Stomach (tissue), 4 donors: ENCODE data around the gene PPP1R14C.

ENCODE experiments used
- EP300 ChIP-seq: sonication (generic); formaldehyde crosslinking; IDR thresholded peaks from one replicate; pipeline ENCODE4 v1.6.1; 2017; ENCODE audit warnings: antibody characterized with exemption
- POLR2A ChIP-seq, 4 donors: fragments of 450-650 bp; IDR thresholded peaks; one replicate each; pipeline ENCODE4 v1.6.1; 2016; ENCODE audit warnings: antibody characterized with exemption in 4 of 4, control low read depth in 2 of 4, mild to moderate bottlenecking in 1 of 4, moderate library complexity in 1 of 4
- POLR2AphosphoS5 ChIP-seq, 3 donors: sonication (generic); formaldehyde crosslinking; IDR thresholded peaks; one replicate each; pipeline ENCODE4 v1.6.1; 2016; ENCODE audit warnings: antibody characterized with exemption in 3 of 3
- TF ChIP-seq, protein P1 (sequence below), 7 experiments: fragments of 450-650 bp in 4 of 7; fragments of 200-600 bp in 3 of 7; sonication (generic) in 3 of 7; IDR thresholded peaks; one replicate each; pipeline ENCODE4 v1.5.1; 2016 to 2019; ENCODE audit warnings: antibody characterized with exemption in 7 of 7, control low read depth in 2 of 7, mild to moderate bottlenecking in 1 of 7

DNA sequence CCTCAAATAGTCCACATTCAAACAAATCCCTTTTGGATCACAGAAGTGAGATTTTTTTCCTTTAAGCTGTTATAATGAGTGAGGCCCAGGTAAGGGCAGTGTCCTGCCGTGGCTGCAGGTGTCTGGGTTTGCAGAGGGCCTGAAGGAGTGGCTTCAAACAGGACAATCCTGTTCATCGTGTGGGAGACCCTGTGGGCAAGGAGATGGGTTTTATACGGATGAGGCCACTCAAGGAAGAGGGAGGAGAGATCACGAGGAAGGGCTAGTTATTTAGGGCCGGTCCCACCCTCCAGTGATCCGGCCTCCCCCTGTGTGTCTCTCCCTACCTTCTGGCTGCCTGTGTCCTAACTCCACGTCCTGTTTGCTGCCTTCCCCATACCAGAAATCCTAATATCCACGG, 33.8 kb downstream of the PPP1R14C start:
- TF ChIP-seq, protein P1, sequence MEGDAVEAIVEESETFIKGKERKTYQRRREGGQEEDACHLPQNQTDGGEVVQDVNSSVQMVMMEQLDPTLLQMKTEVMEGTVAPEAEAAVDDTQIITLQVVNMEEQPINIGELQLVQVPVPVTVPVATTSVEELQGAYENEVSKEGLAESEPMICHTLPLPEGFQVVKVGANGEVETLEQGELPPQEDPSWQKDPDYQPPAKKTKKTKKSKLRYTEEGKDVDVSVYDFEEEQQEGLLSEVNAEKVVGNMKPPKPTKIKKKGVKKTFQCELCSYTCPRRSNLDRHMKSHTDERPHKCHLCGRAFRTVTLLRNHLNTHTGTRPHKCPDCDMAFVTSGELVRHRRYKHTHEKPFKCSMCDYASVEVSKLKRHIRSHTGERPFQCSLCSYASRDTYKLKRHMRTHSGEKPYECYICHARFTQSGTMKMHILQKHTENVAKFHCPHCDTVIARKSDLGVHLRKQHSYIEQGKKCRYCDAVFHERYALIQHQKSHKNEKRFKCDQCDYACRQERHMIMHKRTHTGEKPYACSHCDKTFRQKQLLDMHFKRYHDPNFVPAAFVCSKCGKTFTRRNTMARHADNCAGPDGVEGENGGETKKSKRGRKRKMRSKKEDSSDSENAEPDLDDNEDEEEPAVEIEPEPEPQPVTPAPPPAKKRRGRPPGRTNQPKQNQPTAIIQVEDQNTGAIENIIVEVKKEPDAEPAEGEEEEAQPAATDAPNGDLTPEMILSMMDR (IDR thresholded peaks at IDR 0.05) = no peak
- TF ChIP-seq POLR2A (IDR thresholded peaks at IDR 0.05) (no peak), EP300 (no peak), POLR2AphosphoS5 (IDR thresholded peaks at IDR 0.05) (no peak)
